ENCODE results near the gene KYNU.

DNA sequence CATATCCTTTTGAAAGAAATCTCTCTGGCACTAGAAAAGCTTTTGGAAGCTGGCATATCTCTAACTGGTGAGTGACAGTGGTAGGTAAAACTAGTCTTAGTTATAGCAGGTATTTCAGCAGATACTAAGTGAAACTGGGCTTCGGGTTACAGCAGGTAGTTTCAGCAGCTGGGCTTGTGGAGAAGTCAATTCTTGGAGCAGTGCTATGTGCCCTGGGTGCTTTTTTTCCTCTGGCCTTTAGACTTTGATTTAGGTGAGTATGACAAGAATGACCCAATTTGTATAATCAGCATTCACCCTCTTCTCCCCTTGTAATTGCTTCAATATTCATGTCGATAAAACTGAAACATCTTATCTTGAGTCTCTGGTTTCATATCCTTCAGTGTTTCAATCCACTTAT is 123.1 kb downstream of the KYNU start:
- TF ChIP-seq, protein P1, sequence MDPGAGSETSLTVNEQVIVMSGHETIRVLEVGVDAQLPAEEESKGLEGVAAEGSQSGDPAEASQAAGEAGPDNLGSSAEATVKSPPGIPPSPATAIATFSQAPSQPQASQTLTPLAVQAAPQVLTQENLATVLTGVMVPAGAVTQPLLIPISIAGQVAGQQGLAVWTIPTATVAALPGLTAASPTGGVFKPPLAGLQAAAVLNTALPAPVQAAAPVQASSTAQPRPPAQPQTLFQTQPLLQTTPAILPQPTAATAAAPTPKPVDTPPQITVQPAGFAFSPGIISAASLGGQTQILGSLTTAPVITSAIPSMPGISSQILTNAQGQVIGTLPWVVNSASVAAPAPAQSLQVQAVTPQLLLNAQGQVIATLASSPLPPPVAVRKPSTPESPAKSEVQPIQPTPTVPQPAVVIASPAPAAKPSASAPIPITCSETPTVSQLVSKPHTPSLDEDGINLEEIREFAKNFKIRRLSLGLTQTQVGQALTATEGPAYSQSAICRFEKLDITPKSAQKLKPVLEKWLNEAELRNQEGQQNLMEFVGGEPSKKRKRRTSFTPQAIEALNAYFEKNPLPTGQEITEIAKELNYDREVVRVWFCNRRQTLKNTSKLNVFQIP (CRISPR knock-in tag; IDR thresholded peaks at IDR 0.05; ENCODE audit: borderline replicate concordance, low read depth): no peak
- TF ChIP-seq, protein P2, sequence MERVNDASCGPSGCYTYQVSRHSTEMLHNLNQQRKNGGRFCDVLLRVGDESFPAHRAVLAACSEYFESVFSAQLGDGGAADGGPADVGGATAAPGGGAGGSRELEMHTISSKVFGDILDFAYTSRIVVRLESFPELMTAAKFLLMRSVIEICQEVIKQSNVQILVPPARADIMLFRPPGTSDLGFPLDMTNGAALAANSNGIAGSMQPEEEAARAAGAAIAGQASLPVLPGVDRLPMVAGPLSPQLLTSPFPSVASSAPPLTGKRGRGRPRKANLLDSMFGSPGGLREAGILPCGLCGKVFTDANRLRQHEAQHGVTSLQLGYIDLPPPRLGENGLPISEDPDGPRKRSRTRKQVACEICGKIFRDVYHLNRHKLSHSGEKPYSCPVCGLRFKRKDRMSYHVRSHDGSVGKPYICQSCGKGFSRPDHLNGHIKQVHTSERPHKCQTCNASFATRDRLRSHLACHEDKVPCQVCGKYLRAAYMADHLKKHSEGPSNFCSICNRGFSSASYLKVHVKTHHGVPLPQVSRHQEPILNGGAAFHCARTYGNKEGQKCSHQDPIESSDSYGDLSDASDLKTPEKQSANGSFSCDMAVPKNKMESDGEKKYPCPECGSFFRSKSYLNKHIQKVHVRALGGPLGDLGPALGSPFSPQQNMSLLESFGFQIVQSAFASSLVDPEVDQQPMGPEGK (CRISPR knock-in tag; IDR thresholded peaks at IDR 0.05; ENCODE audit: borderline replicate concordance): no peak
- no peak for TF ChIP-seq ARNTL (CRISPR knock-in tag; IDR thresholded peaks at IDR 0.05; ENCODE audit: borderline replicate concordance, low read depth)
- TF ChIP-seq ZNF70 (CRISPR knock-in tag; IDR thresholded peaks at IDR 0.05): no peak
- no peak for TF ChIP-seq RARB (CRISPR knock-in tag; IDR thresholded peaks at IDR 0.05)
- no peak for TF ChIP-seq SNAI2 (CRISPR knock-in tag; IDR thresholded peaks at IDR 0.05)
- no peak for TF ChIP-seq TCF4 (CRISPR knock-in tag; IDR thresholded peaks at IDR 0.05; ENCODE audit: borderline replicate concordance)
- no peak for TF ChIP-seq ZFP3 (CRISPR knock-in tag; IDR thresholded peaks at IDR 0.05)
- TF ChIP-seq ESRRG (CRISPR knock-in tag; IDR thresholded peaks at IDR 0.05): no peak
- TF ChIP-seq BACH2 (CRISPR knock-in tag; IDR thresholded peaks at IDR 0.05; ENCODE audit: borderline replicate concordance): no peak
- TF ChIP-seq ZNF565 (CRISPR knock-in tag; conservative IDR thresholded peaks at IDR 0.05; ENCODE audit: low read depth): no peak
